CD4-positive, alpha-beta T cell treated with Interleukin-12 subunit alpha and Interleukin-12 subunit beta, for 1 hour (primary cell): ENCODE measurements around the gene ULK4.
"Not testable (repeated sequence)": the region's sequence is repeated elsewhere in the genome, so short reads cannot be mapped to it uniquely, and the experiment has no call there.

ENCODE experiments used
- DNase-seq: peaks from one replicate; pipeline ENCODE4 v3.0.0-alpha.2; 2020

Gene ULK4

DNA sequence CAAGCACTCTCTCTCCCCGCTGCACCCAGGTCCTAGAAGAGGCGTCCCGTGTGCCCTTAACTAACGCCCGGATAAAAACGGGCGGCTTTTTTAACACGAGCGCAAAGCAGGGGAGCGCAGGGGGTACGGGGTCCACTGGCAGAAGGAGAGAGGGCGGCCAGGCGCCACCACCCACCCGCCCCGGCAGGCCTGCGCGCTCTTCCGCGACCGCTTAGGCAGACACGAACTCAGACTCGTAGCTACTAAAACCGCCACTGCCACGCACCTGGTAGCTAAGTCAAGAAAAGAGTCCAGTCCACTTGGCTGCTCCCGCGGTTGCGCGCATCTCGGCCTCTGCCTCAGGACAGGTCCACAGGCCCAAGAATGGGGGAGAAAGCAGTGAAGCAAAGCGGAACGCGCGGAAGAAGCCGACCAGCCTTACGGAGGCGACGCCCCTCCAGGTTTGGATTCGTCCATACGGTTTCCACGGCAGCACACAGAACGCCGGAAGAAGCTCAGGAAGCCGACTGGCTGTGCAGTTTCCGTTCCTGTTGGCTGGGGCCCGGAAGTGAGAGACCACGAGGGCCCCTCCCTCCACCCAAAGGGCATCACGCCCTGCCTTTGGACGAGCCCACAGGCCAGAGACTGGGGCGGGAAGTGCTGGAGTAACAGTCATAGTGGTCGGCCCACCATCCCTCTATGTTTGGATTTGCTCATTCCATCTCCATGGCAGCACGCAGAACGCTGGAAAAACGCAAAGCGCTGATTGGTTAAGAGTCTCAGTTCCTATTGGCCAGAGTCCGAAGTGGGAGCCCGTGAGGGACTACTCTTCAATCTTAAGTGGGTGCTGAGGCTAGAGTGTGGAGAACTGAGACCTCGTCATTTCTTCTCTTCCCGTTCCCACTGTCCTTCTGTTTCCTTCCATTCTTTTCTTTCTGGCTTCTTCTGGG lies at the start of gene ULK4:
TSS of gene ULK4 (minus strand) at position 353 of the 929 bp plus-strand sequence. CDS start 7,344 bp downstream, outside the sequence.
- peak; percentile 97 for DNase-seq

GRCh38 chr3:42010530-42010929 lies 48.6 kb upstream of the ULK4 start:
- DNase-seq: no peak

DNA sequence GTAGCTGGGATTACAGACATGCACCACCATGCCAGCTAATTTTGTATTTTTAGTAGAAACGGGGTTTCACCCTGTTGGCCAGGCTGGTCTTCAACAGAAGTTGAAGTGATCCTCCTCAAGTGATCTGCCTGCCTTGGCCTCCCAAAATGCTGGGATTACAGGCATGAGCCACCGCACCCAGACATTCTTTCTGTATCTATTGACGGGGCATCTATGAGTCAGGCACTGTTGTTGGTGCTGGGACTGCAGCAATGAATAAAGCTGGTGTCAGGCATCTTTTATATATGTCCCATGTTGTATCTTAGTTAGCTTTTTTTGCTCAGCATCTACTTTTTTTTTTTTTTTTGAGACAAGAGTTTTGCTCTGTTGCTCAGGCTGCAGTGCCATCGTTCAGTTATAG lies 47.6 kb upstream of the ULK4 start:
- DNase-seq: no peak

DNA sequence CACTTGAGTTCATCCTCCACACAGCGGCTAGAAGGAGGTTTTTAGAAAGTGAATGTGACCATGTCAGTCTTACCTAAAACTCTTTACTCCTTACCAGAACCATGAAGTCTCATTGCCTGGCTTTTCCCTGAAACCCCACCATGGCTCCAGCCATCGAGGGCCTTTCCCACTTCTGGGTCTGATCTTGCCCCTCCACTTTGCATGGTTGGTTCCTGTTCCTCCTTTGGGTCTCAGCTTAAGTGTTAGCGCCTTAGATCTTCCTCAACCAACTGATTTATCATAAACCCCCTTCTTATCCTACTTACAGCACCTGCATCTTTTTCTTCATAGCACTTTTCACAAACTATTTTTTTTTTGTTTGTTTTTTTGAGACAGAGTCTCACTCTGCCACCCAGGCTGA lies 45.9 kb upstream of the ULK4 start:
- no peak for DNase-seq

DNA sequence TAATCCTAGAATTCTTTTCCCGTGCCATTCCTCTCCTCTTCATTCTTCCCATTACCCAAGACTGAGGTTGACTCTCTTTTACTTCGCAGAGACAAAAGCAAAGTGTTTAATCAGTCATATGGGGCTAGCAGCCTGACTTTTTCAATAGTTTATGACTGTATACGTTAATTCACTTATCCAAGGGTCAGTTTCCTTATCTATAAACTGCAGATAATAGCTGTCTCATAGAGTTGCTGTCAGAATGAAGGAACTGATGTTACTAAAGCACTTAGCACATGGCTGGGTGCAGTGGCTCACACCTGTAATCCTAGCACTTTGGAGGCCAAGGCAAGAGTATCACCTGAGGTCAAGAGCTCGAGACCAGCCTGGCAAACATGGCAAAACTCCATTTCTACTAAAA lies 43.5 kb upstream of the ULK4 start:
- no peak for DNase-seq

- no peak for DNase-seq
Measured at GRCh38 chr3:42002790-42003189, 40.9 kb upstream of the ULK4 start.

DNA sequence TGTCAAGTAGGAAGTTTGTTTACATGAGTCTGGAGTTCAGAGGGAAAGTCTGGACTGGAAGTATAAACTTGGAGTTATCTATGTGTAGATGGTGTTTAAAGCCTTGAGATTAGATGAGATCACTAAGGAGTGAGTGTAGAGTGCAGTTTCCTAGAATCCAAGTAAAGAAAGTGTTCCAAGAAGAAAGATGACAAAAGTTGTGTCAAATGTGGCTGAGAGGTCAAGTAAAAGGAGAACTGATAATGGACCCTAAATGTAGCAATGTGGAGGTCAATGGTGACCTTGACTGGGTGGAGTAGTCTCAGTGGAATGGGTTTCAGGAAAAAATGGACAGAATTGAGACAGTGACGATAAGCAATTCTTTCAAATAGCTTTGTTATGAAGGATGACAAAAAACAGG lies 39.9 kb upstream of the ULK4 start:
- no peak for DNase-seq

DNA sequence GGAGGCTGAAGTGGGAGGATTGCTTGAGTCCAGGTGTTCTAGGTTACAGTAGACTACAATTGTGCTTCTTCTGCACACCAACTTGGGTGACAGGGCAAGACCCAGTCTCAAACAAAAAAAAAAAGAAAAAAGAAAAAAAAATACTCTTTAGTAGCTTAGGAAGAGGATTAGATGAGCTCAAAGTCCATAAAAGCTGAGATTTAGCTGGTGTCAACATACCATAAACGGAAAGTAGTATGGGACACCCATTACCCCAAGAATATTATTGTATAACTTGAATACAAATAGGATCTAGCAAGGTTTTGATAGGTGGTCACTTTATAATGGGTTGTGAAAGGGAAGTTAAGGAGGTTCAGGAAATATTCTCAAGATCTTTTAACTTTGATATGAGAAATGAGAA lies 38.0 kb upstream of the ULK4 start:
- DNase-seq: no peak

DNA sequence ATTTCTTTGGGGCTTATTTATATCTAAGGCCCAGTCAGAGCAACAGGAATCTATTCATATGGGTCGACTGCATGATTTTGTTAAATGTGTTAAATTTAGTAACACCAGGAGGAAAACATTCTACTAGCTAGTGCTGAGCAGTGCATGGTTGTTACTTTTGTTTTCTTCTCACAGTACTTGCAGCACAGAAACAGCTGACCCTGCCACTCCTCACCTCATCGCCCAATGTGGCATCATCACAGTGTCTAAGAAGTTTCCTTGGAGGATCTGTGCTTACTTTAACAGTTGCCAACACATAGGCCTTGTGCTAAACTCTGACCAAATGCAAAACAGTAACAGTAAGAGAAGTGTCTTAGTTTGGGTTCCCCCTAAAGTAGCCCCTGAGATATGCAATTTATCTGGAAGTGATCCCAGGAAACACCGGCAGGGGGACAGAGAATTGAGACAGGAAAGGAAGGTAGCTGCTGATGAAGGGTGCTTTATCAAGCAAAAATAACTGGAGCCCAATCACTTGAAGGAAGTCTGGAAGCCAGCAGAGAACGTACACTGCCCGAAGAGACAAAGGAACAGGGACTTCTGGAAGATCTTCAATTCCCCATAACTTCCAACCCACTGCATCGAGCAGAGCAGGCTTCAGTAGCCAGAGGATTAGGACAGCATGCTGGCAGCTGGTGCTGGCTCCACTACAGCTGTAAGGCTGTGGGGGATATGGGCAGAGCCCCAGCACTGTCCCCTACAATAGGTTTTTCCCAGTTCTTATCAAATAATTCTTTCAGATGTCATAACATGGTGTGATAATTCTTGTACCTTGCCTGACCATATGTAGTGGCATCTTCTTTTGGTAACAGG lies 36.0 kb upstream of the ULK4 start:
- no peak for DNase-seq

DNA sequence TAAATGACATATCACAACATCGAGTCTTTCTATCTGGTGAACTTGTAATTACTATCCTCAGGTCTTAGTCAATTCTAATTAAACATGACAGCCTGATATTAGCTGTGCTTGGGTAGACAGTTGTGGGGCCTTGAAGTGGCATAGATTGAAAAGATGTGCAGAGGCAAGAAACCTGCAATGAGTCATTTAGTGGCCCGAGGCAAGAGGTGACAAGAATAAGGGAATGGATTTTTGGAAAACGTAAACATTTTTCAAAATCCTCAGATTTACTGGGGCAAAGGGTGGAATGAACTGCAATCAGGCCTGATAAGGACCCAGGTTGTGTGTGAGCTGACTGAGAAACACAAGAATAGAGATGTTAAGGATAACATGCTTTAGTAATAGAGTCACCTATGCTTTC lies 29.5 kb upstream of the ULK4 start:
- no peak for DNase-seq

GRCh38 chr3:41989518-41989917 lies 27.6 kb upstream of the ULK4 start:
- DNase-seq: no peak

DNA sequence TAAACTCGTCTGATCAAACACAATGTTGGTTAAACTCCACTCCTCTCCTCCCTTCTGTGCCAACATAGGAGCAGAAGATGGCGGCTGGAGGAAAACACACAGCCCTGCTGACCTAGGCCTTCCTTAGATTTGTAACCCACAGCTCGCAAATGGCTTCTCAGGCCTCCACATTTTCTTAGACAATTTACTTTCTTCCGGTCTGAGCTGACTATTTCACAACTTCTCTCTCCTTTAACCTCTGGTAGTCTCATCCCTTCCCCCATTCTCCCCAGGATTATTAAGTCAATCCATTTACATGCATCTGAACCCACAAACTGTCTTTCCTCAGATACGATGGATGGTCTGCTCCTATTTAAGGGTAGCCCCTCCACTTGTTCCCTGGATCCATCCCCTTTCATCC lies 25.7 kb upstream of the ULK4 start:
- DNase-seq: no peak

- no peak for DNase-seq
Measured at GRCh38 chr3:41986561-41986960, 24.7 kb upstream of the ULK4 start.

DNA sequence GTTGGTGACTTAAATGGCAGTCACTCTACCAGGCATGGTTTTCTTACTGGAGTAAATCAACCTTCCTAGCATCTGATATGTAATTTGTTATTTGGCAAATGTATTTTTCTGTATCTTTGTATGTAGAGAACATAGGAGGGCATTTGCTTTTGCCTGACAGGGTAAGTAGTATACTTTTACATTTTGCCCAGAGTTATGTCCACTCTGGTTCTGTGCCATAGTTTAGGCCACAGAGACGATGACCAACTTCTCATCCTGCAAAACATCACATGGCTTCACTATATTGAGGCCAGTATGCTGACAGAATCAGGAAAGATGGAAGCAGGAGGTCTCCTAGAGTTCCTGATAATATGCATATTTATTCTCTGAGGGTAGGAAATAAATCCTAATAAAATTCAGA lies 23.1 kb upstream of the ULK4 start:
- DNase-seq: no peak

GRCh38 chr3:41983091-41983490 lies 21.2 kb upstream of the ULK4 start:
- not testable (repeated sequence) for DNase-seq

- not testable (repeated sequence) for DNase-seq
Measured at GRCh38 chr3:41977401-41977800, 15.5 kb upstream of the ULK4 start.

GRCh38 chr3:41975416-41976103 lies 13.7 kb upstream of the ULK4 start:
- DNase-seq: no peak

DNA sequence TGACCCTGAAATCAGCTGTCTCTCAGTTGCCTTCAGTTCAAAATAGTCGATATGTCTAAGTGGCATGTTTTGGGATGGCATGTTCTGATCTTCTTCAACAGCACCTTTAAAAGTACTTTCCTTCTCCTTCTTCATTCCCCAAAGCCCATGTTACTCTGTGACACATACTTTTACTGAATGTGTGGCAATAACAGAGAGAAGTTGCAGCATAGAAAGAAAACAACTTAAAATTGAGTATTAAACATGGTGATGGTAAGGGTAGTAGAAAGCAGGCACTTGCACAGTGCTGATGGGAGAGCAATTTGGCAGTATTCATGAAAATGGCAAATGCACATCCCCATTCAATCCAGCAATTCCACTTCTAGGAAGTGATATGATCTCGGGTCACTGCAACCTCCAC lies 12.3 kb upstream of the ULK4 start:
- no peak for DNase-seq

DNA sequence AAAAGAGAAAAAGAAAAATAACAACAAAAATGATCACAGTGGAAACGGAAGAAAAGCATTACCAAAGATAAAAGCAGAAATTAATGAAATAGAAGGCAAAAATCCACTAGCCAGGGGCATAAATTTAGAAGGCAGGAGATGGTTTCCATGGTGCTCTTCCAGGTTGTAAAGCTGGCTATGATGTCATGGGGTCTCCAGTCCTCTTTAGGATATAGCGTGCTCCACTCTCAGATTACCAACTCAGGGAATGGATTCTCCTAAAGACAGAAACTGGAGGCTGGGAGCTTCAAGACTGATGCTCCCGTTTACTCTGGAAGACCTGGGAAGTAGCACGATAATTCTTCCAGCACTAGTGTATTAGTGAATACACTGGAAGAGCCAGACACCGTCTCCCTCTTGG lies 10.9 kb upstream of the ULK4 start:
- no peak for DNase-seq

DNA sequence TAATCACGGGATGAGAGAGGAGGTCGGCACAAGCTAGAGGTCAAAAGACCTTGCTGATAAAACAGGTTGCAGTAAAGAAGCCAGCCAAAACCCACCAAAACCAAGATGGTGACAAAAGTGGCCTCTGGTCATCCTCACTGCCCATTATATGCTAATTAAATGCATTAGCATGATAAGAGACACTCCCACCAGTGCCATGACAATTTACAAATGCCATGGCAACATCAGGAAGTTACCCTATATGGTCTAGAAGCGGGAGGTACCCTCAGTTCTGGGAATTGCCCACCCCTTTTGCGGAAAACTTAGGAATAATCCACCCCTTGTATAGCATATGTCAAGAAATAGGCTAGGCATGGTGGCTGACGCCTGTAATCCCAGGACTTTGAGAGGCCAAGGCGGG lies 4.3 kb upstream of the ULK4 start:
- no peak for DNase-seq

DNA sequence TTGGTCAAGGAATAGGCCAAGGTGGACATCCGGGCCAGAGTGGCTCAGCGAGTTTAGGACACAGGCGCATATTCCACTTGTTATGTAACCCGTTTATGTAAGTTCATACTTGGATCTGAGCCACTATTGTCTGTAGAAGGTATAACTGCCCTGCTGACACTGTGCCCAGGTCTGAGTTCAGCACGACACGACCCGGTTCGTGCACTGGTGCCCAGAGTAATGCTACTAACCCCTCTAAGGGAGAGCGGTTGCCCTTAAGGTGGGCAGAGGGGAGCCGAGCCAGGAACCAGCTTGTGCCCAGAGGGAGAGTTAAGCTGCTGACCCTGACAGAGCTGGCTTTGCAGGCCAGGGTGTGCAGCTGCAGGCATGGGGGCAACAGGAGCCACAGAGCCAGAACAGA lies 1.9 kb upstream of the ULK4 start:
- no peak for DNase-seq

GRCh38 chr3:41960826-41961750 lies 815 bp downstream of the ULK4 start:
- DNase-seq: peak; percentile 77
